GM19351 (cell line): Measurements from ENCODE around the gene KLHL20.
"Not testable (repeated sequence)": the region's sequence is repeated elsewhere in the genome, so short reads cannot be mapped to it uniquely, and the experiment has no call there.

Source experiments
- ATAC-seq: cut with Tn5 transposase; IDR thresholded peaks from one replicate; pipeline ENCODE4 v1.9.1; 2021; ENCODE audit warnings: mild to moderate bottlenecking, moderate library complexity; ENCODE audit not compliant: unreplicated experiment

The KLHL20 gene

DNA sequence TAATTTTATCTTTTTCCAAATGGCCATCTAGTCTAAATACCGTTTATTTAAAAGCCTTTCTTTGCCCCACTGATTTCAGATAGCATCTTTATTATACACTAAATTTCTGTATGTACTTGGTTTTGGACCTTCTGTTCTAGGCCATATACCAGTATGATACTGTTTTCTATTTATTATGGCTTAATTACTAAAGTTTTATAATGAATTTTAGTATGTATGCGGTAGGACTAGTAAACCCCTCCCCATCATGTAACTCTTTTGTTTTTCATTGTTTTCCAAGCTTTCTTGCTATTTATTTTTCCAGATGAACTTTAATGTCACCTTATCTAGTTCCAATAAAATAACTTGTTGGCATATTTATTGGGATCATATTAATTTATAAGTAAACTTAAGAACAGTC, 29.9 kb downstream of the KLHL20 start:
- ATAC-seq = no peak

GRCh38 chr1:173749137-173749536, 34.4 kb downstream of the KLHL20 start:
- ATAC-seq = no peak

- no peak for ATAC-seq
Measured at GRCh38 chr1:173753830-173754229, 39.0 kb downstream of the KLHL20 start.

GRCh38 chr1:173757666-173758065, 42.9 kb downstream of the KLHL20 start:
- ATAC-seq = no peak

DNA sequence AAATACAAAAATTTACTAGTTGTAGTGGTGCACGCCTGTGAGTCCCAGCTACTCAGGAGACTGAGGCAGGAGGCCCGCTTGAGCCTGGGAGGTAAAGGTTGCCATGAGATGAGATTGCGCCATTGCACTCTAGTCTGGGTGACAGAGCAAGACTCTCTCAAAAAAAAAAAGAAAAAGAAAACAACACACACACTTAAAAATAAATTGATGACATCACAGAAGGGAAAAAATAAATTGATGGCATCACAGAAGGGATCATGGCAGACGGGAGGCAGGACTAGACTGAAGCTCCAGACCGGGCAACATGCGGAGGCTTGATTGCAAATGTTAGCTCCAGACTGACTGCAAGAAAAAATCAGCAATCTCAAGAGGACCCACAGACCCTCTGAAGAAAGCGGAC, 43.3 kb downstream of the KLHL20 start:
- ATAC-seq = no peak

DNA sequence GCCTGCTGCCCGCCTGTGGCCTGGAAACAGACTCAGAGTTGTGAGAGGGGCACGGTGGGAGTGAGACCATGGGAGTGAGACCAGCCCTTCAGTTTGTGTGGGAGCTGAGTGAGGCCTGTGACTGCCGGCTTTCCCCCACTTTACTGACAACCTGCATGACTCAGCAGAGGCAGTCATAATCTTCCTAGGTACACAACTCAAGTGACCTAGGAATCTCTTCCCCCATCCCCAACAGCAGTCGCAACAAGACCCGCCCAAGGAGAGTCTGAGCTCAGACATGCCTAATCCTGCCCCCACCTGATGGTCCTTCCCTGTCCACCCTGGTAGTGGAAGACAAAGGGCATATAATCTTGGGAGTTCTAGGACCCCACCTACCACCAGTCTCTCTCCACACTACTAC, 44.2 kb downstream of the KLHL20 start:
- no peak for ATAC-seq

DNA sequence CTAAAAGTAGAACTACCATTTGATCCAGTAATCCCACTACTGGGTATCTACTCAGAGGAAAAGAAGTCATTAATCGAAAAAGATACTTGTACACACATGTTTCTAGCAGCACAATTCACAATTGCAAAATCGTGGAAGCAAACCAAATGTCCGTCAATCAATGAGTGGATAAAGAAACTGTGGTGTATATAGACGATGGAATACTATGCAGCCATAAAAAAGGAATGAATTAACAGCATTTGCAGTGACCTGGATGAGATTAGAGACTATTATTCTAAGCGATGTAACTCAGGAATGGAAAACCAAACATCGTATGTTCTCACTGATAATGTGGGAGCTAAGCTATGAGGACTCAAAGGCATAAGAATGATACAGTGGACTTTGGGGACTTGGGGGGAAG, 49.5 kb downstream of the KLHL20 start:
- ATAC-seq = not testable (repeated sequence)

DNA sequence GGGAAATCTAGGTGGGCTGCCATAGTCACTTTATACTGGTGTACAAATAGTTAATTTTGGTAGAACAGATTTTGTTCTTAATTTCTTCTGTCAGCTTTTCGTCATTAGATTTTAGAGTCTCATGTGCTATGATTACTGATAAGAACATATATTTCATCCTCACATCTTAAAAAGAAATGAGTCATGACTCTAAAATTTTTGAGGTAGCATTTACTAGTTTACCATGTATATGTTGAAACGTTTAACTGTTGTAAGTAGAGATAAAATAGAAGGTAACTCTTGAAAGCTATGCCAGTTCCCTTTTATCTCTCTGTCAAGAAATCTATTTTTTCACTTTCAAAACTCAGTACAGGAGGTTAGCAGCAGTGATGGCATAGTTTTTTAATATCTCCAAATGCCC, 53.4 kb downstream of the KLHL20 start:
- no peak for ATAC-seq

DNA sequence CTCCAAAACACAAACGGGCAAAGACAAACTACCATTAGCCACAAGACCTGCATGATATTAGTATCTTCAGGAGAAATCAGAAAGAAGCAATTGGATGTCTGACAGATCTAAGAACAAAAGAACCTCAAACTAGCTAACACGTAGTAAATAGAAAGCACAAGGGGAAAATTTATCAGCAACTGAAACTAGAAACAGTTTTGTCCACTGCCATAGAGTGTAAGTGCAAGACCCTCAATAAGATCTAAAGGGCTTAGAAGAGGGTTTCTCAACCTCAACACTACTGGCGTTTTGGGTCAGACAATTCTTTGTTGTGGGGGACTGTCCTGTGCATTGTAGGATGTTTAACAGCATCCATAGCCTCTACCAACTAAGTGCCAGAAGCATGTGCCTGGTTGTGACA, 54.0 kb downstream of the KLHL20 start:
- no peak for ATAC-seq

- not testable (repeated sequence) for ATAC-seq
Measured at GRCh38 chr1:173770330-173770729, 55.5 kb downstream of the KLHL20 start.

DNA sequence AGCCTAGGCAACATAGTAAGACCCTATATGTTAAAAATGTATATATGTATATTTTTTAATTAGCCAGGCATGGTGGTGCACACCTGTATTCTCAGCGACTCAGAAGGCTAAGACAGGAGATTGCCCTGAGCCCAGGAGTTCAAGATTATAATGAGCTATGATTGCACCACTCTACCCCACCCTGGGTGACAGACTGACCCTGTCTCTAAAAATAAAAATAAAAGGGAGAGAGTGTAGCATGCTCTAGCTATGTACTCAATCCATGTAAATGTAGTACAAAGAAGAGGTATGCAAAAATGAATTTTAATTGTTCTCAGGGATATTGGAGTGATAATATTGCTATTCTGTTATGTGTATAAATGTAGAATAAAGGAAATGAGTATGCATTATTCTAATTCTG, 56.8 kb downstream of the KLHL20 start:
- ATAC-seq = no peak

GRCh38 chr1:173775578-173776226, 60.9 kb downstream of the KLHL20 start:
- no peak for ATAC-seq

- no peak for ATAC-seq
Measured at GRCh38 chr1:173779936-173780335, 65.2 kb downstream of the KLHL20 start.

DNA sequence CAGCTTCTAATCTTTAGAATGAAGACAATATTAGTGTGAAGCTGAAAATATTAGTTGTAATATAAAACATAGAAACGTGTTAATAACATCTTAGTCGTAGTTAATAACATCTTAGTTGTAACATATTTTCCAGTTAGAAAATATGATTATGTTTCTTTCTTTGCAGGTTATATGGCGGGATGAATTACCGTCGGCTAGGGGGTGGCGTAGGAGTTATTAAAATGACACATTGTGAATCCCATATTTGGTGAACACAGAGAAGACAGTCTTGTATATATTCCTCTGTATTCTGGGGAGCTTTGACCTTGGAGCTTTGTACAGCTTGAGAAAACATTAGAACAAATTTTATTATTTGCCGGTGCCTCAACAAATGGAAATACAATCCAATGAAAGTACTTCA, 70.2 kb downstream of the KLHL20 start:
- ATAC-seq = no peak

DNA sequence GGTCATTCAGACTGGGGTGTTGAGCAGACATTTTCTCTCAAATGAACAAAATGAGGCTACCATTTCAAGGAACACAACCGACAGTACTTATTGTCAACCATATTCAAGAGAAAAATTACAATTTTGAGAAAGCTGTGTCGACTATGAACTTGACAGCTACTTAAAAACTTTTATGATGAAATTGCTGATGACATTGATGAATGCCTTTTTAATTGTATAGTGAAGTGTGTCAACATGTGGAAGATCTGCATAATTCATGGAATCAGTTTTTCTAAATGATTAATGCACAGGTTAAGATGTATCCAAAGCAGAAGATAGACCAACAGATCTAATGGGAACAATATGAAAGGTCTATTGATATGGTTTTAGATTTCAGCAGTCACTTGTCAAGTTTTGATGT, 75.1 kb downstream of the KLHL20 start:
- ATAC-seq = no peak

DNA sequence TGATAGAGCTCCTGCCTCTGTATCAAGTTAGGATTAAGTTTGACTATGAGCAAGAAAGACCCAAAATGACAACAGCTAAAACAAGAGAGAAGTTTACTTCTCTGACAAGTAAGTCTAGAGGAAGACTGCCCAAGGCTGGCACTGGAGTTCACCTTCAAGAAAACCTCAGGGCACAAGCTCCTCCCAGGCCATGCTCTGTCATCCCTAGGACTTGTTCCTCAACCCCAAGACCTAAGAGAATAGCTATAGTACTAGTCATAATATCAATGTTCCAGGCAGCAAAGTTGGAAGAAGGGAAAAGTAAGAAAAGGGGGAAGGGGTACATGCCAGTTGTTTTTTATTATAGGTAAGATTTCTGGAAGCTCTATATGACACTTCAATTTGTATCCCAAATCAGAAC, 83.3 kb downstream of the KLHL20 start:
- ATAC-seq = no peak

DNA sequence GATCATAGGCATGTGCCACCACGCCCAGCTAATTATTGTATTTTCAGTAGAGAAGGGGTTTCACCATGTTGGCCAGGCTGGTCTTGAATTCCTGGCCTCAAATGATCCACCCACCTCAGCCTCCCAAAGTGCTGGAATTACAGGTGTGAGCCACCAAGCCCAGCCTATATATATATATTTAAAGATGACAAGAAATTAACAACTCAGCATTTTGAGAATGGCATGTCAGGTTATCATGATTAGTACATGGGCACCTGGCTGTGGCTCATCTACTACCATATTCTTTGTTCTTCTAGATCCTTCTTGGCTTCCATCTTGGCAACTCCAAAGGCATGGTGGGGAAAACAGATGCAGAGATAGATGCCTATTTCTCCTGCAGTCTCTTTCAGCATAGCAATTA, 85.2 kb downstream of the KLHL20 start:
- not testable (repeated sequence) for ATAC-seq

GRCh38 chr1:173802961-173803360, 88.2 kb downstream of the KLHL20 start:
- ATAC-seq = no peak

GRCh38 chr1:173813654-173814053, 98.9 kb downstream of the KLHL20 start:
- not testable (repeated sequence) for ATAC-seq

DNA sequence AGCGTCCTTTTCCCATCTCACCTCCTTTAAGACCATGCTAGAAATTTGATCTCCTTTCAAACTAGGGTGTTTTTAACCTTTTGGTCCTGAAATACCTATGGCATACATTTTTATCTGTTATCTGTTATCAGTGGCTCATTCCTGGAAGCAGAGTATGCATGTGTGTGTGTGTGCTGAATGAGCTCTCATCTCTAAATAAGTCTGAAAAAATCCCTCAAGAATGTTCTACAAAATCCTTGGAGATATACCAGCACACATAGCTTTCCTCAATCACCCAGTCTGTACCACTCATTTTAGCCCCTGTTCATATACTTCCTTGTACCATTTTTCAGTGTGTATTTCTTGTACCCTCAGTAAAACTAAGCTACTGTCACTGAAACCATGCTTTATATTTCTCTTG, 103.7 kb downstream of the KLHL20 start:
- no peak for ATAC-seq

DNA sequence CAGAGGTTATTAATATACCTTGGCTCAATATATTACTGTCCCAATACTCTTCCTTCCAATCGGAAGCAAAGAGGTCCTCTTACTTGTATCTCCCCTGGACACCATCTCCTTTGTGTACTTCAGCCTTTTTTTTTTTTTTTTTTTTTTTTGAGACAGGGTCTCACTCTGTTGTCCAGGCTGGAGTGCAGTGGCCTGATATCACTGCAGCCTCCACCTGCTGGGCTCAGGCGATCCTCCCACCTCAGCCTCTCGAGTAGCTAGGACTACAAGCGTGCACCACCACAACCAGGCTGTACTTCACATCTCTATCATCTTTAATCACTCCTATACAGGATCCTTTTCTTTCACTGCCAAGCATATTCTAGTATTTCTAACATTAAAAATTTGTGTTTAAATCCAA, 106.9 kb downstream of the KLHL20 start:
- ATAC-seq = no peak

DNA sequence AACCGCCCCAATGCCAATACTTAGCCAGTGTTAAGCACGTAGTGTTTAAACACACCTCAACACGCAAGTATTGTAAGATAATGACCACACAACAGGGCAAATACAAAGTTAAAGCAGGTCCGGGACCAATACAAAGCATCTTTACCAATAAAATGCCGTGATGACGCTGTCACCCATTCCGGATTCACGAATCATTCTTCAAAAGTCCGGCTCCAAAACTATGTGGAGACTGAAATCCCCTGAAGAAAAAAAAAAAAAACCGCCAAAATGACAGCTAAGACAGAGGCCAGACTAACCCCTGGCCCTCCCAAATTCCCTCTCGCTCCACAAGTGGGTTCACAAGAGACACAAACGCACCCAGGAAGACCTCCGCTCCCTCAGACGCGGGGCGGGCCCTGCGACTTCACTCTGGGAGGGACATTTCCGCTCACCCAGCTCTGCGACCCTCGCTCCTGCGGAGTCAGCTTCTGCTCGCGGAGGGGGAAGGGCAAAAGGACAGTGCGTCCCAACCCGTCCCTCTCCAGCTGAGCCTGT, 109.1 kb downstream of the KLHL20 start:
- ATAC-seq = peak; percentile 34
